ENCODE data around the gene C12orf42.

DNA sequence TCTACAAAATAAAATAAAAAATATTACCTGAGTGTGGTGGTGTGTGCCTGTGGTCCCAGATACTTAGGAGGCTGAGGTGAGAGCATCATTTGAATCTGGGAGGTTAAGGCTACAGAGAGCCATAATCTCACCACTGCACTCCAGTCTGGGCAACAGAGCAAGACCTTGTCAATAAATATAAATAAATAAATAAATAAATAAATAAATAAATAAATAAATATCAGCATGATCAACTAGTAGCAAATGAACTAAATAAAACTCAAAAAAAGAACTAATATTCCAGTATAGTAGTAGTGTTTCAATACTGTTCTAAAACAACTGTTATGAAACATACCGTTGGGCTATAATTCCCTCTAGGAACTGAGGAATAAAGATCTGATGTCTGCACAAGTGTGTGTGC, 74.4 kb downstream of the C12orf42 start:
- TF ChIP-seq SP1 (IDR thresholded peaks at IDR 0.05) (no peak), PKNOX1 (IDR thresholded peaks at IDR 0.05) (no peak)
